HG03520 (cell line): ENCODE data around the gene EOLA2.
"Not testable (repeated sequence)": the region's sequence is repeated elsewhere in the genome, so short reads cannot be mapped to it uniquely, and the experiment has no call there.

Experiments
- ATAC-seq: cut with Tn5 transposase; IDR thresholded peaks from one replicate; pipeline ENCODE4 v1.9.1; 2021; ENCODE audit warnings: mild to moderate bottlenecking, moderate library complexity; ENCODE audit not compliant: unreplicated experiment

Gene EOLA2

DNA sequence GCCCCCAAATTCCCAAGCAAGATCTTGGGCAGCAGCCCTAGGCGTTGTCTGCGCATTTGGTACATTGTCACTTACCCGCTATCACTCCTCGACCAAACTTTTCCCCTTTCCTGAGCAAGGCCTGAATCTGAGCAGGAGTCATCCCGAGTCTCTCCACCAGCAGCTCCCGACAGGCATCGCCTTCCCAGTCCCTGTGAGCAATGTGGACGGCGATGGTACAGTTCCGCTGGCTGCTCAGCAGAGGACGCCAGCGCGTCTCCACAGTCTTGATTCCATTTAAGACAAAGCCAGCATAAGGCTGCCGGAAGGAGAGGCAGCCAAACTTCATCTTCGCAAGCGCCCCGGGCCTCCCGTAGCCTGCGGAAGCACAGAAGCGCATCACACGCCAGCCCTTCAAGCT is 4.7 kb downstream of the EOLA2 start:
- not testable (repeated sequence) for ATAC-seq

DNA sequence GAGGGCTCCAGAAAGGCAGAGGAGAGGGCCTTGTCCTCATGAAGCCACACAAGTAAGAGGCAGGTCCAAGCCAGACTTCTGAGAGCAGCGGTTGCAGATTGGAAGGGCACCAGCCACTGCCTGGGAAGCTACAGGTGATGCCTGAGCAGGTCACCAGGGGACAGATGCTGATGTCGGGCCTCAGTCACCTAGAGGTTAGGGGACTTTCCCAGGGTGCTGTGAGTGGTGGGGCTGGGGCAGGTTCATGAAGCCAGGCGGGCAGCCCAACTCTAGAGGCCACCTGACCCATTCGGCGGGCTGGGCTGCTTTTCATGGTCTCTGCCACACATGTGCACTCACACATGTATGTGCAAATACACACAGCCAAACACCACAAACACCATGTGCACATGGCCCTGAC is 5.3 kb downstream of the EOLA2 start:
- not testable (repeated sequence) for ATAC-seq

DNA sequence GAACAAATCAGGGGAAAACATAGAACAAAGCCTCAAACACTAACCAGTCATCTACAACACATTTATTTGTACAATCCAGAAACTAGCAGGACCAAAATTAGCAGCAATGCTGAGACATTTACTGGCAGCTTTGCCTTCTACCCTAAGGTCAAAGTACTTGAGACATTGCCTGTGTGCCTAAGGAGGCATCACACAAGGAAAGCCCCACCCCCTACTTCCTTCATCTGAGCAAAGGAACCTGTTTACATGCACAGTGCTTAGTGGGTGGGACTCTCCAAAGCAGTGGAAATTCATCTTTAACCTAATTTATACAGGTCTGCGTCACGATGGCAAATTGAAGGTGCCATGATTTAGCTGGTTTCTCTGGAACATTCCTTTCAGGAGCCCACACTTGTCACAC is 6.1 kb downstream of the EOLA2 start:
- not testable (repeated sequence) for ATAC-seq

DNA sequence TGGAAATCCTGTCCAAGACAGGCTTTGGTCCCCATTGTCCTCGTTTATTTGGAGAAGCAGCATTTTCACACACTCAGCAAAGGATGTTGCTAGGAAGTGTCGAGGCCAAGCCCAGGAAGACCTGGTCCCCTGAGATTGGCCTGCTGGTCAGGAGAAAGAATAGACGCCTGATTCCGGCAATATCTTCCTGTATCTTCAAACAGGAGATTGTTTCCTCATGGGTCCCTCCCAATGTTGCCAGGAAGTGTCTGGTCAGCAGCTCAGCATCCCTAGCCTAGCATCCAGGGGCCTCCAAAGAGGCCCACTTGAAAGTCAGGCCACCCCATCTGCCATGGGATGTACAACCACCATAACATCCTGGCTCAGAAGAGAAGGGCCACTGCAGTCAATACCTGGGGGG is 6.9 kb downstream of the EOLA2 start:
- not testable (repeated sequence) for ATAC-seq

DNA sequence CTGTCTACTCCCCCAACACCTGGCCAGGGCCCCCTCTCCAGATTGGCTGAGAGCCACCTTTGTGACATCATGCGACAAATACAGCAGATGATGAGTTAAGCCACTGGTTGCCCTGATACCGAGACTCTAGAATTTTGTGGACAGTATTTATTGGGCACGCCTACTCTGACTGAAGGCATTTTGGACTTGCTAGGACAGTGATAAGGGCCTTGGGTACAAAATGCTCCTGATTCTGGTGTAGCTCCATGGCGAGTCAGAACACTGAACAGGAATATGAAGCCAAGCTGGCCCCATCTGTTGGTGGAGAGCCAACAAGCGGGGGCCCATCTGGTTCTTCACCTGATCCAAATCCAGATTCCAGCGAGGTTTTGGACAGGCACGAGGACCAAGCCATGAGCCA is 8.9 kb downstream of the EOLA2 start, which contains the start of gene HSFX4:
Gene HSFX4 (plus strand): TSS at position 174 of the 400 bp plus-strand sequence. CDS start 72 bp downstream, at position 246.
- ATAC-seq, result not testable (repeated sequence)

DNA sequence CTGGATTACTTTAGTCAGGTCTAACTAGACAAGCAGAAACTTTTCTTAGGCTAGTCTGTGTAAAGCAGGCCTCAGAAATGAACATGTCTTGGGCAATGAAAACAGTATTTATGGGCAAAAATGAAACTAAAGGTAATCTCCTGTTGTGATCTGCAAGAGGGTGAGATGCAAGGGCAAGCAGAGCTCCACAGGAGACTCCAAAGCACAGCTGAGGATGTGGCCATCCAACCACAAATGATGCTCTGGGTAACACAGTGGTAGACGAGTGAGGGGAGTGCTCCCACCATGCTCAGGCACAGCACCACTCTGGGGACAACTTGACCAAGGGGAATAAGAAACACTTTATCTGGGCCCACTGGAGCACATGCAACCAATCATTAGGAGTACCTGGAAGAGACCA is 9.7 kb downstream of the EOLA2 start:
- not testable (repeated sequence) for ATAC-seq

DNA sequence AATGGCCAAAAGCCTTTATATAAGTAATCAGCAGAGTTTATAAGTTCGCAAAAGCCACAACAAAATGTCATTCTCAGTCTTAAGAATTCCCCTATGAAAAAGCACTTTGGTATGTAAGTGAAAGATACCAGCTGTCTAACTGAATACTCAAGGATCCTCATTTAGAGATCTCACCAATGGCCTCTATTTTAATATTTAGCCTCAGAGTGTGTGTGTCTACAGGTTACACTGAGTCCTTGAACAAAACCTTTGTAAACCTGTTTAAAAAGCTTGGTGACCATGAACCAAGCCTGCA is 10.4 kb downstream of the EOLA2 start:
- not testable (repeated sequence) for ATAC-seq

DNA sequence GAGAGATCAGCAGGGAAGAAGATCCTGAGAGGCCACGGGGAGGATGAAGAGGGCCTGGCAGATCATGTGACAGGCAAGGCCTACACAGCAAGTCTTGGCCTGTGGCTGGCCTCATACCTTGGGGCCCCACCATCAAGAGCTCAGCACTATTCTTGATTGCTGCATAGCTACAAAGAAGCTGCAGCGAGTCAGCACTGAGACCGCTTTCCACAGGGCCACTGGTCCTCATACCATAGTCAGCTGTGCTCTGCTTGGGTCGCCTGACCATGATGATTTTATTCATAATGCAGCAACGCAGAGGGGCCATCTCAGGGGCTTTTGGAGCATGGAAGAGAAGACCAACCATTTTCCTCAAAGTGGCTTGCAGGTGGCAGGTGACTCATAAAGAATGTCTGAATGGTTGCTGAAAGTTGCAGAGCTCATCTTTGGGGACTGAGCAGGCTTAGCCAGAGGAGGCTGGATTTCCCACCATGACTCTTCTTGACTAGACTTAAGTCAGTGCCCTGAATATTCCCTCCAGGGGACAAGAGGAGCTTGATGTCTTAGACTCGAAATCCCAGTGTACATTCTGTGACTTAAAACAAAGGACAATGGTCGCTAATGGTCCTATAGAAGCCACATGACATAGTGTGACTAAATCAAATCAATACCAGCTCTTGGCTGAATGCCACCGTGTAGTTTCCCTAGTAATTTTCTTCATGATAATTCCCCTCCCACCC is 10.9 kb downstream of the EOLA2 start:
- not testable (repeated sequence) for ATAC-seq

DNA sequence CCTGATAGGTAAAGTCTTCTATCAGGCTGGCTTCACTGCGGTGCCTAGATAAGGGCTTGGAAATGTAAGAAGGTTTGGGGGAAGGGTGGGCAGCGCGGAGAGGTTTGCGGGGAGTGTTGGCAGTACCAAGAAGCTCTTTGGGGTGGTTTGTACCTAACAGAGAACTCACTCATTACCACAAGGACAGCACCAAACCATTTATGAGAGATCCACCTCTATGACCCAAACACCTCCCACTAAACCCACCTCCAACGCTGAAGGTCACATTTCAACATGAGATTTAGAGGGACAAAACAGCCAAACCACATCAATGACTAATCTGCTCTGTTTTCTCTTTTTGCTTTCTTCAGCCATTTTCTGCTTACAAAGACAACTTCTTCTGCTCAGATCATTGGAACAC is 13.9 kb downstream of the EOLA2 start:
- not testable (repeated sequence) for ATAC-seq

DNA sequence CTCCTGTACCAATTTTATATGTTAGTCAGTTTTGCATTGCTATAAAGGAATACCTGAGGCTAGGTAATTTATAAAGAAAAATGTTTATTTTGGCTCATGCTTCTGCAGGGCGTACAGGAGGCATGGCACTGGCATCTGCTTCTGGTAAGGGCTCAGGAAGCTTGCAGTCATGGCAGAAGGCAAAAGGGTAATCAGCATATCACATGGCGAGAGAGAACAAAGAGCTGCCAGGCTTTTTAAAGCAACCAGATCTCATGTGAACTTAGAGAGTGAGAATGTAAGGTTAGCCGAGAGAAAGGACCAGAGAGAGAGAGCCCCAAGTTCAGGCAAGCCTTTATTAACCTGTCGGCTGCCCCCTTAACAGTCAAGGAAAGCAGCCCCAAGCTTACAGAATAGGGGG is 14.5 kb downstream of the EOLA2 start:
- ATAC-seq, result not testable (repeated sequence)

DNA sequence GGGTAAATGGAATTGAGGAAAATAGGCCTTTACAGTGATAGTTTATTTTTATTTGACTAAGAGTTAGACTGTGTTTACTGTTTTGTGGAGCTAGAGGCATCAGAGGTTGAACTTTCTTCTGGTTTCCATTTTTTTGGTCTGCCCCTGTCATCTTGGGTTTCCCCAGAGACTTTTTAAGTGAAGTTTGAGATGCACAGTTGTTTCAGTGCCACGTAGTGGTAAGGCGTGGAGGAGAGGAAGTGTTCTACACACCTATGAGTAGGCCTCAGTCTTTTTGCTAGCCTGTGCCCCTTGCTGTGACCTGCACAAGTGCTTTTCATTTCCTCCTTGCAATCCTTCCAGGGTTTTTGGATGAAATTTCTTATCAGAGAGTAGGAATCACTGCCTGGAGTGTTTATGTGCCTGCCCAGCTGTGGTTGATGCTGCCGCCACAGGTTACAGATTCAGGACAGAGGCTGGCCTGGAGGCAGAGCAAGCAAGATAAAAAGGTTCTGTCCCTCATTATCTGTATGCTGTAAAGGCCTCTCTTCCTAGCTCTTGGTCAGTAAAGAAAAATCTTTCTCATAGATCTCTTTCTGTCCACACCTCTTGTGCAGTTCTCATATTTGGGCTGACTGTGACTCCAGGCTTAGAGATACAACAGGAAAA is 21.4 kb downstream of the EOLA2 start:
- ATAC-seq, result peak; percentile 73

DNA sequence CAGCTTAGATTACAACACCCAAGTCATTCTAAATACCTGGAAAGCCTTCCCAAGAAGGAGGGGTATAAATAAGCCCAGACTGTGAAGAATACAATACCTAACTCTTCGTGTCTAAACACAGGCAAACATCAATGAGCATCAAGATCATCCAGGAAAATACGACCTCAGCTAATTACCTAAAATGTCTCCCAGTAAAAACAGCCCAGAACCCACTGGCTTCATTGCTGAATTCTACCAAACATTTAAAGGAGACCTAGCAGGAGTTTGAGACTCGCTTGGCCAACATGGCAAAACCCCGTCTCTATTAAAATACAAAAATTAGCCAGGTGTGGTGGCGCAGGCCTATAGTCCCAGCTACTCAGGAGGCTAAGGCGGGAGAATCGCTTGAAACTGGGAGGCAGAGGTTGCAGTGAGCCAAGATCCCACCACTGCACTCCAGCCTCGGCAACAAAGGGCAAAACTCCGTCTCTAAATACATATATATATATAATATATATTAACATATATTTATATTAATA is 28.1 kb downstream of the EOLA2 start:
- peak; percentile 26 for ATAC-seq

DNA sequence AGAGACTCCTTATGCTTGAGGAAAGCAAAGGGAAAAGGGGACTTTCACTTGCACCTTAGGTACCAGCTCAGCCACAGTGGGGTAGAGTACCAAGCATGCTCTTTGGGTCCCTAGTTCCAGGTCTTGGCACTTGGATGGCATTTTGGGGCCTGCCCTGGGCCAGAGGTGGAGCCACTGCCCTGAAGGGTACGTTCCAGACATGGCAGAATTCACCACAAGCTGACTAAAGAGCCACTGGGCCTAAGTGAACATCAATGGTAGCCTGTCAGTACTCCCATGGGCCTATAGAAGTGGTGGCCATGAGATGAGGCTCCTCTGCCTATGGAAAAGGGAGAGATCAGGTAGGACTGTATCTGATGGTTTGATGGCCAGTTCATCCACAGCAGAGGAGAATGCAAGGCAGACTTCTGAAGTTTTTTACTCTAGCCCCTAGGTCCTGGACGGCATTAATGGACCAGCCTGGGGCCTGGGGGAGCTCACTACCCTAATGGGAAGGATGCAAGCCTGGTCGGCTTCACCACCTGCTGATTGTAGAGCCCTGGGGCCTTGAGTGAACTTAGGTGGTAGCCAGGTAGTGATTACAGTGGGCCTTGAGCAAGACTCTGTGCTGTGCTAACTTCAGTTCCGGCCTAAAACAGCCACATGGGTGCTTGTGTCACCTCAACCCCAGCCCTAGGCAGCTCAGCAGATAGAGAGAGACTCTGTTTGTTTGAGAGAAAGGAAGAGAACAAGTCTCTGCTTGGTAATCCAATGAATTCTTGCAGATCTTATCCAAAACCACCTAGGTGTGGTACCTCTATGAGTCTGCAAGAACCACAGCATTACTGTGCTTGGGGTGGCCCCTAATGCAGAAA is 28.7 kb downstream of the EOLA2 start:
- peak; percentile 44 for ATAC-seq

DNA sequence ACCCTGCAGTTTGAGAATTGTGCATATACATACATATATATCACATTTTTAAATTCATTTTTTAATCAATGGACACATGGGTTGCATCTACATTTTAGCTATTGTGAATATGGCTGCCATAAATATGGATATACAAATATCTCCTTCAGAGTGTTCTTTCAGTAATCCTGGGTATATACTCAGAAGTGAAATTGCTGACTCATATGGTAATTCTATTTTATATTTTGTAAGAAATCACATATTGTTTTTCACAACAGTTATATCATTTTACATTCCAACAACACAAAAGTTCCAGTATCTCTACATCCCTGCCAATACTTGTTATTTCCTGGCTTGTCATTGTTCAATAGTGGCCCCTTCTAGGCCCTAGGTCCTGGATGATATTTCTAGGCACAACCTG is 29.6 kb downstream of the EOLA2 start:
- no peak for ATAC-seq

DNA sequence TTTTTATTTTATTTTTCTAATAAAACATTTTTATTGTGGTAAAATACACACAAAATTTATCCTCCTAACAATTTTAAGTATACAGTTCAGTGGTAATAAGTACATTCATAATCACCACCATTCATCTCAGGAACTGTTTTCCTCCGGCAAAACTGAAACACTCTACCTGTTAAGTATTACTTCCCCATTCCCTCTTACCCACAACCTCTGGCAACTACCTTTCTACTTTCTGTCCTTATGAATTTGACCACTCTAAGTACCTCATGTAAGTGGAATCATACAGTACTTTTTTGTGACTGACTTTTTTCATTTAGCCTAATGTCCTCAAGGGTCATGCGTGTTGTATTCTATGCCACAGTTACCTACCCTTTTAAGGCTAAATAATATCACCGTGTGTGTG is 30.0 kb downstream of the EOLA2 start:
- no peak for ATAC-seq

DNA sequence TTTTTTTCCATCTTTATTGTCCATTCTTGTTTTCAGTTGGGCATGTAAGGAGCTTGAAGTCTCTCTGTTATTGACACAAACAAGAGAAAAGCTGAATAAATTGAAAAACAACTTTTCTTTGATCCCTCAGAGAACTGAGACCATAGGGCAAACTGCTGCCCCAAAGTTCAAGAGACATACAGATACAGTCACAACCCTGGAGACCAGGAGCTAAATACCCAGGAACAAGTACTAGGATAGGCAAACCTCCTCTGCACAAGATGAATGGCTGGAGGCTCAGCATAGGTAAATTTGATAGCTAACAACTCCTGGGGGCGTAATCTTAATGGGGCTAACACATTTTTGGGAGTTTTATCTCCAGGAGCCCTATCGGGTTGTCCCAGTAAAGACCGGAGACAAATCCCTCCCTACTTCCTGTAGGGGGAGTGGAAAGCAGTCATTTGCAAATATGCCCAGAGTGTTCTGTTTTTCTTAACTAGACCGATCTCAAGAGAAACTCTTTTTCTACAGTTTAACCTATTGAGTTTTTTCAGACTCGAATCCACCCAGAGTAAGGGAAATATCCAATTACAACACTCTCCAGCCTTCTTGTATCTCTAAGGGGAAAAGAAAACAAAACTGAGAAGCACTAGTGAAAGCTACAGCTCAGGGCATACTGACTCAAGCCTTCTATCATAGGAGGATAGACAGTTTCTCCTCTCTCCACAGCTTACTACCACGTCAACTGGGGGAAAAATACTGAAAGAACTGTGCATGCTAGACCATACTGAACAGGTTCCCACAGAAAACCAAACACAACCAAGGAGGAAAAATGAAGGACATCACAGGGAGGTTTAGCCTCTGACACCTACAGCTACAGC is 34.2 kb downstream of the EOLA2 start:
- peak; percentile 62 for ATAC-seq

DNA sequence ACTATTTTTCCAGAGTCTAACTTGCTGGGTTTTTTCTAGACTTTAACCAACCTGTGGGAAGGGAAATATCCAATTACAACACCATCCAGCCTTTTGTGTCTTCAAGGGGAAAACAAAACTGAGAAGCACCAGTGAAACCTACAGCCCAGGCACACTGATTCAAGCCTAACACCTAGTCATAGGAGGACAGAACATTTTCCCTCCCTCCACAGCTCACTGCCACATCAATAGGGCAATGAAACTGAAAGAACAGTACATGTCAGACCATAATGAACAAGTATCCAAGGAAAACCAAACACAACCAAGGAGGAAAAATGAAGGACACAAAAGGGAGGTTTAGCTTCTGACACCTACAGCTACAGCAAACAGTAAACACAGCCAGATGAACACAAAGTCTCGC is 39.7 kb downstream of the EOLA2 start:
- no peak for ATAC-seq

DNA sequence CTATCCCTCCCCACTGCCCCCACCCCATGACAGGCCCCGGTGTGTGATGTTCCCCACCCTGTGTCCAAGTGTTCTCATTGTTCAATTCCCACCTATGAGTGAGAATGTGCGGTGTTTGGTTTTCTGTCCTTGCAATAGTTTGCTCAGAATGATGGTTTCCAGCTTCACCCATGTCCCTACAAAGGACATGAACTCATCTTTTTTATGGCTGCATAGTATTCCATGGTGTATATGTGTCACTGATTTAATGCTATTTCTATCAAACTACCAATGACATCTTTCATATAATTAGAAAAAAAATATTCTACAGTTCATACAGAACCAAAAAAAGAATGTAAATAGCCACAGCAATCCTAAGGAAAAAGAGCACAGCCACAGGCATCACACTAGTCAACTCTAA is 47.5 kb downstream of the EOLA2 start:
- not testable (repeated sequence) for ATAC-seq
